NCI-H1694 treated with DMSO at 0.1 percent for 48 hours (cell line): ENCODE data around the gene NFATC1.

Experiments
- DNase-seq: peaks from one replicate; lab custom pipeline; 2025; lab: John Stamatoyannopoulos, UW

Gene NFATC1

GRCh38 chr18:79405019-79405780 is 9.5 kb downstream of the NFATC1 start:
- no peak for DNase-seq

DNA sequence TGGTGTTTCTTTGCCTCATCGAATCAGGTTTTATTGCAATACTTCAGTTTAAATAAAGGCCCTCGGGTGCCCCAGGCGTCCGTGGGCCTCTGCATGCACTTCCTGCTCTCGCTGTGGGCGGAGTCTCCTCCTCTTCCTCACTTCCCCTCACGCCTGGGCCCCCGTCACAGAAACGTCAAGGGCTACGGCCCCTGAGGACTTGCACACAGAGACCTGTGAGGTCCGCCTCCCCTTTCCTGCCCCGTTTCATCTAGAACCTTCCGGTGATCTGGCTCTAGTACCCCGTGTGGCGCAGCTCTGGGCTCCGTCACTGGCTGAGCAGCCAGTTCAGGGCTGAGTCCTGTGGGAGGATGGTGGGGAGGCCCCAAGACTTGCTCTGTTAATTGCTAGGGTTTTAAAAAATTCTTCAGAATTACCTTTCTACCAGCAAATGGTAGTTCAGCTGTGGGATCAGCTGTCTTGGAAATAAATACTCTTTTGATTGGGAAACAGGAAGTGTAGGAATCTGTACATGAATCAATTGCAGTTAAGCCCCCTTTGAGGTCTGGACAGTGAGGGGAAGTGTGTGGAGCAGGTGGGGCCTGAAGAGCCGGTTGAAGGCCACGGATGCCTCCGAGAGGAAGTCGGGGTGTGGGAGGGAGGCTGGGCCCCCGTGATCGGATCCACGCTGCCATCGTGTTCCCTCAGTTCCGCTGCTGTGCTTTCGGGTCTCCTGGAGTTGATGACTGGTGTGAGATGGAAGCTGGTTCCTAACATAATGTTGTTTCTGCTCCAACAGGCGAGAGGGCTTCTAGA is 10.2 kb downstream of the NFATC1 start:
- DNase-seq = no peak

DNA sequence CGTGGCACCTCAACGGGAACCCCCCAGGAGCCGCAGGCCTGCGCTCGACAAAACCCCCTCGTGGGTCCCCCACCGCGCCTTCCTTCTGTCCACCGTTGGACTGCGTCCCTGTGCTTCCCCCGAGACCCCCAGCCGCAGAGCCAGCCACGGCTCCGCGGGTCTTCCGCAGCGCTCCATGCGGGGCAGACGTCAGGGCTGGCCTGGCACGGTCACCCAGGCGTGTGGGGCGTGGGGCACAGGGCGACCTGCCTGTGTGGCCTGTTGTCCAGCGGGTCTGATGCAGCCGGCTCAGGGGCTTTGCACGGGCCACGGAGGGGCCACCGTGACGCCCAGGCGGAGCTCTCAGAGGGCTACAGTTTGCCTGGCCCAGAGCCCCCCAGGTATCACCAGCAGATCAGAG is 11.0 kb downstream of the NFATC1 start:
- no peak for DNase-seq

GRCh38 chr18:79409313-79409712 is 13.6 kb downstream of the NFATC1 start:
- DNase-seq = no peak

DNA sequence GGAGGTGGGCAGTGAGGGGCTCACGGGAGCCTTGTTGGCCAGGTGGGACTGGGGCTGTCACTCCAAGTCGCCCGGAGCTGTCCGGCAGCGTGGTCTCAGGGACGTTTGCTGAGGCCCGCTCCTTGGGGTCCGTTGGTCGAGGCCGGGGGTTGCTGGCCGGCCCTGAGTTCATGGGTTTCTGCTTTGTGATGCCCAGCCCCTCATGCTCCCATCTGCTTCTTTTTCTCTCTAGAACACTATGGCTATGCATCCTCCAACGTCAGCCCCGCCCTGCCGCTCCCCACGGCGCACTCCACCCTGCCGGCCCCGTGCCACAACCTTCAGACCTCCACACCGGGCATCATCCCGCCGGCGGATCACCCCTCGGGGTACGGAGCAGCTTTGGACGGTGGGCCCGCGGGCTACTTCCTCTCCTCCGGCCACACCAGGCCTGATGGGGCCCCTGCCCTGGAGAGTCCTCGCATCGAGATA is 14.5 kb downstream of the NFATC1 start:
- DNase-seq = no peak

- DNase-seq = no peak
Observed at GRCh38 chr18:79410731-79411613, 15.2 kb downstream of the NFATC1 start.

- DNase-seq = peak; percentile 40
Observed at GRCh38 chr18:79411614-79412526, 16.1 kb downstream of the NFATC1 start.

GRCh38 chr18:79413025-79413424 is 17.3 kb downstream of the NFATC1 start:
- DNase-seq = no peak

DNA sequence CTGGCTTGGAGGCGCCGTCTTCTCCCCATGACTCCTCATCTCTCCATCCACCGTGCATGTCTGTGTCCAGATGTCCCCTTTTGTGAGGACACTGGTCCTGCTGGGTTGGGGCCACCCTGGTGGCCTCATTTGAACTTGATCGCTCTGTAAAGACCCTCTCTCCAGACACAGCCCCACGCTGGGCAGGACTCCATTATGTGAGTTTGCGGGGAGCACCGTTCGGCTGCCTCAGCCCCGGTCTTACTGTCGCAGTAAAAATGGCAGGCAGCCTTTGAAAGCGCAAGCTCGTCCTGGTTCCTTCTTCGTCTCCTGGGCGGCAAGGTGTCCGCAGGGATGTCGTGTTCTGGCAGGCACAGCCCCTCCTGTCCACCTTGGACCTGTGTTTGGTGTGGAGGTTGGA is 17.7 kb downstream of the NFATC1 start:
- no peak for DNase-seq

DNA sequence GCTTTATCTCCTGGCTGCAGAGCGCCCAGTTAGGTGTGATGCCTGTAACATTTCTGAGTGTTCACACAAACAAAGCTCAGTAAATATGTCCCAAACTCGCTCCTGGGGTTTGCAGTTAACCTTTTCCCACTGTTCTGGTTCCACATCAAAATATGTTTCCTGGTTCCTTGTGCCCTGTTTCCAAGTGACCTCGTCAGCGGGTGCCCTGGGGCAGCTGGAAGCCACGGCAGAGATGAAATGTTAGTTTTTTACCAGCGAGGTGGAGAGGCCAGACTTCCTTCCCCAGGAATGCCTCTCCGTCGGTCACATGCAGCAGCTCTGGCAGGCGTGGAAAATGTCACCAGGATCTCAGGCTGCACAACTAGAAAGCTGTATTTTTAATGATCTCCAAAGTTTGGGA is 18.2 kb downstream of the NFATC1 start:
- DNase-seq = no peak

DNA sequence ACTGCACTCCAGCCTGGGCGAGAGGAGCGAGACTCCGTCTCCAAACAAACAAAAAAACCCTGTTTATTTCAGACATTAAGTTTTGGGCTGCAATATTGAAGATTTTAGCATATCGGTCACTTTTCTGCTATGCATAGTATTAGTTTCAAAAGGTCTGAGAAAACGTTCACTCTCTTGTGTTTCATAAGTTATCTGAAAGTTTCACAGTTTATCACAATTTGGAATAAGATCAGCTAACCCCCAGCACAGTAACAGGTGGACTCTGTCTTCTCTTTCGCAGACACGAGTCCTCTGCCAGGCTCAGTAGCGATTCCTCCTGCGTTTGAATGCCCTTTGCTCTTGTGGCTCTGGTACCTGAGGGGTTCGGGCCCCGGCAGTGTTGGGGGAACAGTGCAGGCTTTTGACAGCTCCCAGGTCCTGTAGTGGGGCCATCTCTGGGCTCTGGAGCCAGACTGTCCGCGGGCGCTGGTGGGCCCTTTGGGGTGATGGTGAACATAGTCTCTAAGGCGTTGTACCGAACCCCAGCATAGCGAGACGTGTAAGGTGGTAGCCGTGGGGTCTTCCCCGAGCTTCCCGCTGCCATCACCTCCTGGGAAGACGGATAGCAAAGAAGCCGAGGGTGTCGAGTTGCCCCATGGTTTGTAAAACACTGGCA is 20.4 kb downstream of the NFATC1 start:
- DNase-seq = no peak

DNA sequence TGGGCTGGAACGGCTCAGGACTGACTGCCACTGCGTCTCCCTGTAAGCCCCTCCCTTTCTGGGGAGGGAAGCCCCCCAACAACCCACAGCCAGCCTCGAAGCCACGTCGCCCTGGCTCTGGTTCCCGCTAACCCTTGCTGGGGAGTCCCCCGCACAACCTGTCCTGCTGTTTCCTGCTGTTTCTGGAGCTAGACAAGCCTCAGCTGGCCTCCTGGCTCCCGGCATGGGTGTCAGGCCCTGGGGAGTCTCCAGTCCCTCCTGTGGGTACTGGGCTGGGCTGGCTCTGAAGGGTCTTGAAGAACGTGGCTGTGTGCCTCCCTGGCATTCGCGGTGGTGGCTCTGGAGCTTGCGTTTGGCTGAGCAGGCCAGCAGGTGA is 20.9 kb downstream of the NFATC1 start:
- no peak for DNase-seq

GRCh38 chr18:79418236-79418635 is 22.5 kb downstream of the NFATC1 start:
- no peak for DNase-seq

- no peak for DNase-seq
Observed at GRCh38 chr18:79418642-79419041, 22.9 kb downstream of the NFATC1 start.

DNA sequence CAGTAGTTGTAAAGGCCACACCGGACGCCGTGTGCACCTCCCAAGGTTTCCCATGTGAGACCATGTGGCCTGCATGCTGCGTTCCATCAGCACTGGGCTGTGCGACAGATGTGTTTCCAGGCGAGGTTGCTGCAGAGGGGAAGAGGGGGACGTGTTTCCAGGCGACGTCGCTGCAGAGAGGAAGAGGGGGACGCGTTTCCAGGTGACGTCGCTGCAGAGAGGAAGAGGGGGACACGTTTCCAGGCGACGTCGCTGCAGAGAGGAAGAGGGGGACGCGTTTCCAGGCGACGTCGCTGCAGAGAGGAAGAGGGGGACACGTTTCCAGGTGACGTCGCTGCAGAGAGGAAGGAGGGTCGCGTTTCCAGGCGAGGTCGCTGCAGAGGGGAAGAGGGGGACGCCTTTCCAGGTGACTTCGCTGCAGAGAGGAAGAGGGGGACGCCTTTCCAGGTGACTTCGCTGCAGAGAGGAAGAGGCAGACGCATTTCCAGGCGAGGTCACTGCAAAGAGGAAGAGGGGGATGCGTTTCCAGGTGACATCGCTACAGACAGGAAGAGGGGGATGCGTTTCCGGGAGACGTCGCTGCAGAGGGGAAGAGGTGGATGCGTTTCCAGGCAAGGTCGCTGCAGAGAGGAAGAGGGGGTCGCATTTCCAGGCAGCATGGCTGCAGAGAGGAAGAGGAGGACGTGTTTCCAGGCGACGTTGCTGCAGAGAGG is 24.5 kb downstream of the NFATC1 start:
- DNase-seq = no peak

DNA sequence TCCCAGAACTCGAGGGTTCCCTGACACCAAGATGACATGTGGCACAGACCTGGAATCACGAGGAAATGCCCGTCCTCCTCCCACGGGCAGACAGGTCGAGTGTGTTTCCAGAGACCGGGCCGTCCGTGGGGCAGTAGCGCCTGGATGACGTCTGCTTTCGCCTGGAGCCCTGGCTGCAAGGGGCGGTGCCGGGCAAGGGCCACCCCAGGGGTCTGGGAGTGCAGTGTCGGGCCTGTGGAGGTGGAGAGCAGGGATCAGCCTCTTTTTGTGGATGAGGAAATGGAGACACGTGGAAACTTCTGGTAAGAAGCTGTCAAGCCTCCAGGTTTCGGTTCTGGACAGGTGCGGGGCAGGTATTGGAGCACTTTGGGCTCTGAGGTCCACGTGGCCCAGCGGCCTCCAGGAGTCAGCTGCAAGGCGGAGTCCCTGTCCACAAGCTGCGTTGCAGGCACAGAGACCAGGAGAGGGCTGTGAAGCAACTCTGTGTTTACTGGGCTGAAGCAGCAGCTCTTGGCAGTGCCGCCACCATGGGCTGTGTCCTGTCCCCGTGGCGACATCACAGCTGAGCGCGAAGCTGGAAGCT is 25.6 kb downstream of the NFATC1 start:
- DNase-seq = no peak

- no peak for DNase-seq
Observed at GRCh38 chr18:79422022-79422782, 26.5 kb downstream of the NFATC1 start.

GRCh38 chr18:79422783-79423165 is 27.0 kb downstream of the NFATC1 start:
- DNase-seq = no peak
